ENCODE data around the gene MPP4. TPM values are rescaled to one million over a fixed set of nuclear protein-coding genes. Genes with fewer than 3 reads are reported as not detected.

Gene MPP4
- total RNA-seq, 1 donor from 2014 or later = 2.9 TPM

- FAIRE-seq = no peak
- H3K9me3 Mint-ChIP-seq (ENCODE audit: unreplicated experiment) = no peaks in the 10 kb centered on the region
- Histone ChIP-seq H3K27ac (ENCODE audit: low read depth, low read length) (no peak overlapping the region), H4K20me1 (ENCODE audit: insufficient read depth, low read length) (no peaks in the 10 kb centered on the region), H3K4me3 (ENCODE audit: insufficient read depth, low read depth, low read length) (no peak overlapping the region), H3K36me3 (ENCODE audit: insufficient read depth, low read length) (no peaks in the 10 kb centered on the region), H3K9ac (ENCODE audit: low read length) (no peak overlapping the region), H3K4me1 (ENCODE audit: insufficient read depth, low read length) (no peaks in the 10 kb centered on the region), H2AFZ (ENCODE audit: low read depth, low read length) (no peak overlapping the region), H3K4me2 (ENCODE audit: low read length) (no peak overlapping the region), H3K27me3 (ENCODE audit: insufficient read depth, low read length) (no peaks in the 10 kb centered on the region), H3K79me2 (ENCODE audit: insufficient read depth, low read length) (no peaks in the 10 kb centered on the region), H3K9me3 (ENCODE audit: insufficient read depth, low read depth, low read length) (no peaks in the 10 kb centered on the region)
- no peaks in the 10 kb centered on the region for H3K4me1 Mint-ChIP-seq (ENCODE audit: low read depth, unreplicated experiment)
- DNase-seq (ENCODE audit: low read depth) = no peak
- H3K4me3 Mint-ChIP-seq (ENCODE audit: unreplicated experiment) = no peak overlapping the region
- no peak for TF ChIP-seq CTCF (IDR thresholded peaks at IDR 0.05; ENCODE audit: insufficient read depth, low read depth, low read length)
- no peak for TF ChIP-seq EZH2 (IDR thresholded peaks at IDR 0.05; ENCODE audit: insufficient read depth, low read length)
- no peaks in the 10 kb centered on the region for H3K36me3 Mint-ChIP-seq (ENCODE audit: low read depth, unreplicated experiment)
- no peak overlapping the region for H3K27ac Mint-ChIP-seq (ENCODE audit: unreplicated experiment)
- H3K27me3 Mint-ChIP-seq (ENCODE audit: low read depth, unreplicated experiment) = peaks cover 4% of the 10 kb centered on the region
Observed at GRCh38 chr2:201597397-201597796, 101.0 kb downstream of the MPP4 start.

Other genes starting within 250 kb of the MPP4 start
- gene TRAK2, start 247.2 kb downstream of the MPP4 start, total RNA-seq = 38.8 and 39.1 TPM in 2 replicates
- gene STRADB, start 246.9 kb downstream of the MPP4 start, total RNA-seq = 39.9 and 40.5 TPM in 2 replicates
- 35.2 and 37.7 TPM in 2 replicates for gene TMEM237, start 55.1 kb downstream of the MPP4 start, total RNA-seq
- 48.9 and 54.0 TPM in 2 replicates for gene ALS2, start 82.3 kb upstream of the MPP4 start, total RNA-seq
- 6.6 and 9.3 TPM in 2 replicates for gene CDK15, start 107.9 kb upstream of the MPP4 start, total RNA-seq

All from astrocyte (in vitro differentiated cells and primary cell).